Measurements from ENCODE around the gene BOLA3. TPM values are rescaled to one million over a fixed set of nuclear protein-coding genes. Genes with fewer than 3 reads are reported as not detected.

Gene BOLA3
- total RNA-seq, 4 donors from 2014 or later = 29.4 to 46.9 (median 42.8) TPM

- H3K4me3 ChIP-seq = peak overlapping the region; percentile 63 to 89 (median 76)
- WGBS = 6% methylated on average over 28 of the region's 59 CpGs
- intact Hi-C loops (cut with DNase I) = no loop called here
- H3K4me1 ChIP-seq = peaks cover 4 to 12% (median 6%) of the 10 kb centered on the region in 4 donors
- peak overlapping the region; percentile 79 to 89 (median 84) for H3K27ac ChIP-seq (replicated peaks in 1 of 4)
- H3K36me3 ChIP-seq = no peaks in the 10 kb centered on the region
- no peaks in the 10 kb centered on the region for H3K9me3 ChIP-seq
- H3K27me3 ChIP-seq = no peaks in the 10 kb centered on the region
- DNase-seq (ENCODE audit: extremely low spot score) = peak; percentile 95
- peak; percentile 68 to 74 (median 71) for TF ChIP-seq CTCF (IDR thresholded peaks at IDR 0.05)
- TF ChIP-seq POLR2AphosphoS5 (IDR thresholded peaks at IDR 0.05) = peak; percentile 66 to 71
- TF ChIP-seq POLR2A (IDR thresholded peaks at IDR 0.05; ENCODE audit: low read depth) = no peak
- TF ChIP-seq EP300 (IDR thresholded peaks at IDR 0.05) = no peak
Observed at GRCh38 chr2:74119912-74120825, 27.5 kb downstream of the BOLA3 start.

- peaks cover 4 to 12% (median 6%) of the 10 kb centered on the region in 4 donors for H3K4me1 ChIP-seq
- no peak for TF ChIP-seq POLR2A (IDR thresholded peaks at IDR 0.05; ENCODE audit: low read depth)
- no peak for TF ChIP-seq CTCF (IDR thresholded peaks at IDR 0.05)
- TF ChIP-seq EP300 (IDR thresholded peaks at IDR 0.05) = no peak
- no peak for TF ChIP-seq POLR2AphosphoS5 (IDR thresholded peaks at IDR 0.05)
- DNase-seq (ENCODE audit: extremely low spot score) = no peak
- H3K9me3 ChIP-seq = no peaks in the 10 kb centered on the region
- H3K4me3 ChIP-seq = peak overlapping the region in 2 of 4 donors; percentile 63 to 89
- peak overlapping the region in 3 of 4 donors; percentile 79 to 89 (median 86) for H3K27ac ChIP-seq (replicated peaks in 1 of 4)
- intact Hi-C loops (cut with DNase I) = no loop called here
- no peaks in the 10 kb centered on the region for H3K27me3 ChIP-seq
- H3K36me3 ChIP-seq = no peaks in the 10 kb centered on the region
Observed at GRCh38 chr2:74119339-74119738, 28.4 kb downstream of the BOLA3 start.

GRCh38 chr2:74111380-74111779 is 36.3 kb downstream of the BOLA3 start:
- TF ChIP-seq EP300 (IDR thresholded peaks at IDR 0.05) (no peak), POLR2AphosphoS5 (IDR thresholded peaks at IDR 0.05) (no peak), POLR2A (IDR thresholded peaks at IDR 0.05; ENCODE audit: low read depth) (no peak), CTCF (IDR thresholded peaks at IDR 0.05) (no peak)
- no peak overlapping the region for H3K27ac ChIP-seq (replicated peaks in 1 of 4)
- no peak for DNase-seq (ENCODE audit: extremely low spot score)
- no peak overlapping the region for H3K4me3 ChIP-seq
- H3K4me1 ChIP-seq = no peaks in the 10 kb centered on the region
- no peaks in the 10 kb centered on the region for H3K36me3 ChIP-seq
- no peaks in the 10 kb centered on the region for H3K9me3 ChIP-seq
- intact Hi-C loops (cut with DNase I) = no loop called here
- H3K27me3 ChIP-seq = no peaks in the 10 kb centered on the region

GRCh38 chr2:74110537-74110936 is 37.2 kb downstream of the BOLA3 start:
- DNase-seq (ENCODE audit: extremely low spot score) = no peak
- Histone ChIP-seq H3K9me3 (no peaks in the 10 kb centered on the region), H3K4me1 (no peaks in the 10 kb centered on the region), H3K27ac (replicated peaks in 1 of 4) (no peak overlapping the region), H3K27me3 (no peaks in the 10 kb centered on the region), H3K36me3 (no peaks in the 10 kb centered on the region), H3K4me3 (no peak overlapping the region)
- WGBS = 90% methylated on average over 3 of the region's 3 CpGs
- no peak for TF ChIP-seq EP300 (IDR thresholded peaks at IDR 0.05)
- TF ChIP-seq CTCF (IDR thresholded peaks at IDR 0.05) = no peak
- TF ChIP-seq POLR2A (IDR thresholded peaks at IDR 0.05; ENCODE audit: low read depth) = no peak
- no peak for TF ChIP-seq POLR2AphosphoS5 (IDR thresholded peaks at IDR 0.05)
- intact Hi-C loops (cut with DNase I) = no loop called here

Measured in esophagus muscularis mucosa (tissue), 4 donors.